SH-SY5Y (cell line): Measurements from ENCODE around the gene SF3B6.

Experiments
- GATA2 ChIP-seq: IDR thresholded peaks from 2 replicates; pipeline ENCODE4 v1.6.1; 2011; ENCODE audit warnings: mild to moderate bottlenecking, low read depth, low read length
- GATA3 ChIP-seq: IDR thresholded peaks from 2 replicates; pipeline ENCODE4 v1.6.1; 2011; ENCODE audit warnings: low read depth, mild to moderate bottlenecking, low read length, moderate library complexity

DNA sequence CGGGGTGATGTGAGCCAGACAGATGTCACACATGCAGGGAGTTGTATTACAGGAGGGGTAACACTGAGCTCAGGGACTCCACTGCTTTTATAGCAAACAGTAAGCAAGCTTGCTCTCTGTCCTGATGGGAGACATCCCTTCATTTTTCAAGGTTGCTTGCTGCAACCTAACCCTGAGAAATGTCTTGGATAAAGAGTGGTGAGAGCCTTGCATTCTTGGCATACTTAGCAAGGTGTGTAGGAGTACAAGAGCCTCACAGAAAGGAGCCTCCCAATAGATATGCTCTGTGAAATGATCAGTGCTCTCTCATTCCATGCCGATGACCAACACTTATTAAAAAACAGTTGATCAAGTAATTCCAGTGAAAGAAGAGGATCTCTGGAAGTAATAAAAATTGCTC is 38.9 kb upstream of the SF3B6 start:
- TF ChIP-seq GATA3 (no peak), GATA2 (no peak)
